GM12874 (cell line): ENCODE measurements around the gene ATP1A1.

Experiments
- TF ChIP-seq, protein P1 (sequence below): IDR thresholded peaks from 2 replicates; pipeline ENCODE4 v1.5.1; 2011; ENCODE audit warnings: low read depth, mild to moderate bottlenecking, control low read depth, low read length, moderate library complexity; ENCODE audit not compliant: insufficient read depth

ATP1A1 gene

DNA sequence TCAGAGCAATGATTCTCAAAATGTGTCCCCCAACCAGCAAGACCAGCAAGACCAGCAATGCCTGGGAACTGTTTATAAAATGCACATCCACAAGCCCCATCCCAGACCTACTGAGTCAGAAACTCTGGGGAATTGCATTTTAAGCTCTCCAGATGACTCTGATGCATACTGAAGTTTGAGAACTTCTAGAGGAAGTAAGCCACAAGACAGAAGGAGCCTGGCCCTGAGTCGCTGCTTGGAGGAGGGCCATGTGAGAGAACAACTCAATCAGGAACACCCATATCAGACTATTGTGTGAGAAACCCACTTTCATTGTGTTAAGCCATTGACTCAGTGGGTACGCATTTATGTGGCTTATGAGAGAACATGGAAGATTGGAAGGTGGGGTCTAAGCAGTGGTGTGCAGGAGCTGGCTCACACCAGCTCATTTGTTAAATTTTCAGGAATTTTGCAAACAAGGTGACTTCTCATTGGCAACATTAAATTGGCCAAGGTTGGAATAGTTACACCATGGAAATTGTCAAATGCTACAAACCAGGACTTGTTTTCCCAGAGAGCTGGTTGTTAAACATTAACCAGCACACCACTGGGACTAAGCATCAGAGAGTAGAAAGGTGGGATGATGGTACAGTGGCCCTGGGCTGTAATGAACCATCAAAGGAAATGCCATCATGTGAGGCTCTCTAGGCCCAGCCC is 38.9 kb downstream of the ATP1A1 start:
- TF ChIP-seq, protein P1, sequence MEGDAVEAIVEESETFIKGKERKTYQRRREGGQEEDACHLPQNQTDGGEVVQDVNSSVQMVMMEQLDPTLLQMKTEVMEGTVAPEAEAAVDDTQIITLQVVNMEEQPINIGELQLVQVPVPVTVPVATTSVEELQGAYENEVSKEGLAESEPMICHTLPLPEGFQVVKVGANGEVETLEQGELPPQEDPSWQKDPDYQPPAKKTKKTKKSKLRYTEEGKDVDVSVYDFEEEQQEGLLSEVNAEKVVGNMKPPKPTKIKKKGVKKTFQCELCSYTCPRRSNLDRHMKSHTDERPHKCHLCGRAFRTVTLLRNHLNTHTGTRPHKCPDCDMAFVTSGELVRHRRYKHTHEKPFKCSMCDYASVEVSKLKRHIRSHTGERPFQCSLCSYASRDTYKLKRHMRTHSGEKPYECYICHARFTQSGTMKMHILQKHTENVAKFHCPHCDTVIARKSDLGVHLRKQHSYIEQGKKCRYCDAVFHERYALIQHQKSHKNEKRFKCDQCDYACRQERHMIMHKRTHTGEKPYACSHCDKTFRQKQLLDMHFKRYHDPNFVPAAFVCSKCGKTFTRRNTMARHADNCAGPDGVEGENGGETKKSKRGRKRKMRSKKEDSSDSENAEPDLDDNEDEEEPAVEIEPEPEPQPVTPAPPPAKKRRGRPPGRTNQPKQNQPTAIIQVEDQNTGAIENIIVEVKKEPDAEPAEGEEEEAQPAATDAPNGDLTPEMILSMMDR: no peak

DNA sequence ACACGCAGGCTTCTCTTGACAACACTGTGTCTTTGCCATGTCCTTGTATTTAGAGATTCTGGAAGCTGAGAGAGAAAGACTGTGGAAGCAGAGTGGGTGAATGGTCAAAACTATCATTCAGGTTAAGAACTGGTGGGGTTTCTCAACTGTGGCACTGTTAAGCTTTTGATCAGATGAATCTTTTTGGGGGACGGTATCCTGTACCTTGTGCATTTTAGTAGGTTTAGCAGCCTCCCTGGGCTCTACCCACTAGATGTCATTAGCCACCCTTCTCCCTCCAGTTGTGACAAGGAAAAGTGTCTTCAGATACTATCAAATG is 39.4 kb downstream of the ATP1A1 start:
- TF ChIP-seq, protein P1: no peak

DNA sequence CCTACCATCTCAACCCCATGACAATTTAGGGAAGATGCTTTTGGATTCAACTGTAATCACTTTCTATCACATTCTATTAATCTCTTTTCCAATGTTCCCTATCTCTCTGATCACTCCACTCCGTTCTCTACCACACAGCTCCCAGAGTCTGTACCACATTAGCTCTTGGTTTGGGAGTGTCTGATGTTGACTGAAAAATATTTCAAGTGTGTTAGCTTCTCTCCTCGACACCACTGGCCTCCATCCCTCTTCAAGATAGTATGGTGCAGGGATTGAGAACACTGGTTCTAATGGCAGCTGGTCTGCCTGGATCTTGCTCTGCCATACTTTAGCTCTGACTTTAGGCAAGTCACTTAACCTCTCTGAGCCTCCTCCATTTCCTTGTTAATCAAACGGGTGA is 39.9 kb downstream of the ATP1A1 start:
- TF ChIP-seq, protein P1: no peak

DNA sequence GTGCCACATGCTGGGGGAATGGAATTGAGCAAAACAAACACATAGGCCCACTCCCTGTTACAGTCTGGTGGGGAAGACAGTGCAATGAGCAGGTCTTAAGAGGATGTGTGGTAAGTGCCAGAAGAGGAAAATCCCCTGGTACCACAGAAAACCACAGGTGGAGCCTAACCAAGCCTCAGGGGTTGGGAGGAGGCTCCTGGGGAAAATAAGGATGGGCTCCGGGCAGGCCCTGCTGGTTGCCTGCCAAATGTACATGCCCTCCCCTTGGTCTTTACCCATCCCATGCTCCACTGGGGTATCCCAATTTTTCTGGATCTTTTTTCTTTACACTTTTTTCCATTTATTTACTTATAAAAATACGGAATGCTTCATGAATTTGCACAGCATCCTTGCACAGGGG is 40.4 kb downstream of the ATP1A1 start:
- TF ChIP-seq, protein P1: no peak

DNA sequence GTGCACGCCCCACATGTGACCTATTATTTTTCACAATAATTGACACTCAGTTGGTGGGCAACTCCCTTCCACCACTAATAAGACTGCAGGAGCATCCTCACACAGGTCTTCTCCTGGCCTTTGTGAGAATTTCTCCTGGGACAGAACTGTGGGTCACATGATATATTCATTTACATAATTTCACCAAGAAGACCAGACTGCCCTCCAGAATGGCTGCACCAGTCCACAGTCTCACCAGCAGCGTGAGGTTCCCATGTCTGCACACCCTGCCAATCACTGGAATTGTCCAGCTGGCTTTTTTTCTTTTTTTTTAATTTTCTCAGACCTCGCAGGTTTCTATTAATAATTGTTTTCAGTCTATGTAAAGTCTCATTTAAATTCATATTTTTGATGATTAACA is 41.3 kb downstream of the ATP1A1 start:
- TF ChIP-seq, protein P1: no peak

DNA sequence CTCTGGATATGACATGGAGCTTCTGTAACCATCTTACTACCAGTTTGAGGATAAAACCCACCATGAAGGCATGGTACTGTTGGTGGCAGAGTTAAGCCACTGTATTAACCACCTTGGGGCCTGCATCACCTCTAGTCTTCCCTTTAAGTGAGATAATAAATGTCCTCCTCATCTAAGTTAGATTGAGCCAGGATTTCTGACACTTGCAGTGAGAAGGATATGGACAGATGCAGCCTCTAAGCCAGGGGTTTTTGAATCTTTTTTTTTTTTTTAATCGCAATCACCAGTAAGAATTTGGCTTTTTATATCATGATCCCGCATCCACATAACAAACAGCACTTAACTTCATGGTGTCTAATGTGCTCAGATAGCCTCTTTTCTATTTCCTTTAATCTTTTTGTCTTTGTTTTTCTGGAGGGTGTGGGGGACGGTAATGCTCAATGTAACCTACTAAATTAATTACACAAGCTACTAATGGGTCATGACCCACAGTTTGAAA is 42.2 kb downstream of the ATP1A1 start:
- TF ChIP-seq, protein P1: no peak

DNA sequence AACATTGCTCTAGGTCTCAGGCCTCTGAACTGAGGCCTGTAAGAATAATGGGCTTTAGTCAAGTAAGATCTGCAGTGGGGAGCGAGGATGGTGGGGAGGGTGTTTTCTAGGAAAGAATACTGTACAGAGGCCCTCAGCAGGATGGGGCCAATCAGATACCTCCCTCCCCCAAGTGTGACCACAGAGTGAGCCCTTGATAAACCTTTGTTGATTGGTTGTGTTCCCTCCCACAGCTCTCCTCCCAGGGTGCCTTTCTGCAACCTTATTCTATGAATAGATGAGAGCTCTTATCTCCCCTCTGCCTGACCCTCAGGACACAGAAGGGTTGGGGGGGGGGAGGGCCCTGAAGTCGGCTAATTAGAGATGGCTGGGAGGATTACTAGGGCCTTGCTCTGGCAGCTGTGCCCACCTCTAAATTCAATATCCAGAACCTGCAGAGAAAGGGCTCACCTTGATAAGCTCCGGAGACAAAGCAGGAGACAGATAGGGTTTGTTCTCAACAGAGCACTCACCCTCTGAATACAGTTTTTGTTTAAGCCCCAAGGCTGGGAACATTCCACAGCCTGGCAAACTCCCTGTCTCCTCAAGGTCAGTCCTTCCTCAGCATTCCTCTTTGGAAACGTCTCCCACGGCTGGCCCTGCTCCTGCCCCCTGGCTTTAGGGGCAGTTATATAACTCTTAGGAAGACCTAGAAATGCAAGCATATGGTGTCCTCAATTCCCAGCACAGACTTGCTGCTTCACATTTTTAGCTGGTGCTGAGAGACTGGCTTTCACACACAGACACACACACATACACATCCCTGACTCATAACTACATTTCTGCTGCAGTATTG is 42.9 kb downstream of the ATP1A1 start:
- TF ChIP-seq, protein P1: no peak
